Hypothalamus (tissue), 51 donors: ENCODE results near the gene TGFB1I1.
"Not testable (repeated sequence)": the region's sequence is repeated elsewhere in the genome, so short reads cannot be mapped to it uniquely, and the experiment has no call there.

Source experiments
- DNase-seq, 51 donors: peaks; one replicate each; lab custom pipeline; 2025; lab: John Stamatoyannopoulos, UW

The TGFB1I1 gene

GRCh38 chr16:31485571-31485970 is 13.6 kb downstream of the TGFB1I1 start:
- no peak for DNase-seq

GRCh38 chr16:31486045-31486444 is 14.1 kb downstream of the TGFB1I1 start:
- DNase-seq: no peak

- DNase-seq: no peak
These were observed 15.2 kb downstream of the TGFB1I1 start for GRCh38 chr16:31487071-31487719.

GRCh38 chr16:31487720-31488467 is 15.9 kb downstream of the TGFB1I1 start:
- DNase-seq: peak in 9 of 51 donors; percentile 7 to 43 (median 24)

GRCh38 chr16:31488468-31489297 is 16.7 kb downstream of the TGFB1I1 start:
- no peak for DNase-seq

GRCh38 chr16:31489298-31489564 is 17.3 kb downstream of the TGFB1I1 start:
- DNase-seq: no peak

- DNase-seq: no peak
These were observed 17.9 kb downstream of the TGFB1I1 start for GRCh38 chr16:31489616-31490584.

GRCh38 chr16:31491778-31492418 is 19.9 kb downstream of the TGFB1I1 start:
- no peak for DNase-seq

- DNase-seq: no peak
These were observed 21.7 kb downstream of the TGFB1I1 start for GRCh38 chr16:31493506-31494125.

- DNase-seq: no peak
These were observed 24.7 kb downstream of the TGFB1I1 start for GRCh38 chr16:31496670-31497069.

GRCh38 chr16:31498493-31498892 is 26.5 kb downstream of the TGFB1I1 start:
- DNase-seq: no peak

GRCh38 chr16:31499928-31500327 is 28.0 kb downstream of the TGFB1I1 start:
- DNase-seq: no peak

- DNase-seq: no peak
These were observed 29.4 kb downstream of the TGFB1I1 start for GRCh38 chr16:31501226-31501965.

GRCh38 chr16:31501966-31502348 is 30.0 kb downstream of the TGFB1I1 start:
- DNase-seq: no peak

- no peak for DNase-seq
These were observed 31.0 kb downstream of the TGFB1I1 start for GRCh38 chr16:31502981-31503380.

- DNase-seq: not testable (repeated sequence)
These were observed 31.6 kb downstream of the TGFB1I1 start for GRCh38 chr16:31503555-31503954.

GRCh38 chr16:31504159-31504558 is 32.2 kb downstream of the TGFB1I1 start:
- no peak for DNase-seq

- no peak for DNase-seq
These were observed 33.5 kb downstream of the TGFB1I1 start for GRCh38 chr16:31505483-31505882.

- no peak for DNase-seq
These were observed 35.6 kb downstream of the TGFB1I1 start for GRCh38 chr16:31507617-31507928.
